GM18519 (cell line): Measurements from ENCODE around the gene ATP6V0A4.
A peak's percentile ranks its signal among the peaks of the same experiment; 100 is the strongest.
"Not testable (repeated sequence)": the region's sequence is repeated elsewhere in the genome, so short reads cannot be mapped to it uniquely, and the experiment has no call there.

Experiments used
- ATAC-seq: cut with Tn5 transposase; IDR thresholded peaks from one replicate; pipeline ENCODE4 v1.9.1; 2021; ENCODE audit warnings: mild to moderate bottlenecking, moderate library complexity; ENCODE audit not compliant: unreplicated experiment, low FRiP score

The ATP6V0A4 gene

GRCh38 chr7:138753150-138753518, 44.9 kb downstream of the ATP6V0A4 start:
- no peak for ATAC-seq

DNA sequence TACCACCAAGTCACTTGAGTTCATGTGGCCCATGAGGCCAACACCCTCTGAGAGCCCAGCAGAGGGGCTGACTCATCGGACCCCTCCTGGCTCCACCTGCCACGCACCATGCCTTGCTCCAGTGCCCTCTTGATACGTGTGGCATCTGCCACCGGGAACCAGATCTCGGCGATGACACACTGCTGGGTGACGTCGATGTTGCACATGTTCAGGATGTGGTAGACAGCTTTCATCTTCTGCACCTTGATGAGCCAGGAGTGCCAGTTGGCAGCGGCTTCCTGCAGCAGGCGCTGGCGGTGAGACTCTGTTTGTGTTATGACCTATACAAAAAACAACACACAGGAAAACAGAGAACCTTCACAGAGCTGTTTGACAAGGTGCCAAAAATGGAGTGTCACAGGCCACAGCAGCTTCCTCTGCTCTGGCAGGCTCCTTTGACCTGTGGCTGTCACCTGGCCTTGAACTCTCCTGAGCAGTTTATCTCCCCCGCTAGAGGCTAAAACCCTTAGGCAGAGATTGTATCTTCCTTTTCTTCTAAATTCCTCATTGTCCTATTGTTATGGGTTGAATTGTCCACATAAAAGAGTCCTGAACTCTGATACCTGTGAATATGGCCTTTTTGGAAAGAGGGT, 45.4 kb downstream of the ATP6V0A4 start:
- peak; percentile 54 for ATAC-seq

DNA sequence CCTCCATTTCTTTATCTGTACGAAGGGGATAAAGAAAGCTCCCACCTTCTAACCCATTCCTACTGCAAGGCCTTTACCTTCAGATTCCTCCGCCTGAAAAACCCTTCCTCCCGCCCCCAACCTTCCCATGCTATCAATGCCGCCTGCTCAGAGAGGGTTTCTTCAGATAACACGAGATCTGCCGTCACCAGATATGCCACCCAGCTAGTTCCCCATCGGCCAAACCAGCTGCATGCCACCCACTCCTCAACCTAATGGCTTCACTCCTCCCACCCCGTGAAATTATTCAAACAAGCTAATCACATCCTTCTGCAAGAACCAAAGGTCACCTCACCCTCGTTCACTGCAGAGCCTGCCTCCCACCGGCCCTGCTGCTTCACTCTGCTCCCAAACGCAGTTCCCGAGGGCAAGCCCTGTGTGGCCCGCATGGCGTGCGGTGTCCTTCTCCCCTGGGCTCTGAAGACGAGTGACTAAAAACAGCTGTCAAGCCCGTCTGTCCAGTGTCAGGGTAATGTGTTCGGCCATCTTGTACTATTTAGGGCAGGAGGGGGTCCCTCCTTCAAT, 47.0 kb downstream of the ATP6V0A4 start:
- ATAC-seq = no peak

GRCh38 chr7:138750473-138750872, 47.5 kb downstream of the ATP6V0A4 start:
- no peak for ATAC-seq

DNA sequence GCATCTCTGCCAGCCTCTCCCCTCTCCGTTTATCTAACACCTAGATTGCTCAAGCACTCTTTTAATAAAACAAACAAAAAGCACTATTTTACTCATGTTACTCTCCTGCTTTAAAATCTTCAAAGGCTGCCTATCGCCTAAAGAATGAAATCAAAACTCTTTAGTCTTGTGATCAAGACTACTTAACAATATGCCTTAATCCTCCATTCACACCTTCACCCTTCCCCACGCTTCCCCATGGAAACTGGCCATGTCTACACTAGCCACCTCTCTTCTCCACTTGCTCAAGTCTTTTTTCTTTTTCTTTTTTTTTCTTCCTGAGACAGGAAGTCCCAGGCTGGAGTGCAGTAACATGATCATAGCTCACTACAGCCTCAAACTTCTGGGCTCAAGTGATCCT, 48.0 kb downstream of the ATP6V0A4 start:
- ATAC-seq = no peak

- no peak for ATAC-seq
These were observed 49.3 kb downstream of the ATP6V0A4 start for GRCh38 chr7:138748666-138749065.

- no peak for ATAC-seq
These were observed 51.9 kb downstream of the ATP6V0A4 start for GRCh38 chr7:138746073-138746472.

DNA sequence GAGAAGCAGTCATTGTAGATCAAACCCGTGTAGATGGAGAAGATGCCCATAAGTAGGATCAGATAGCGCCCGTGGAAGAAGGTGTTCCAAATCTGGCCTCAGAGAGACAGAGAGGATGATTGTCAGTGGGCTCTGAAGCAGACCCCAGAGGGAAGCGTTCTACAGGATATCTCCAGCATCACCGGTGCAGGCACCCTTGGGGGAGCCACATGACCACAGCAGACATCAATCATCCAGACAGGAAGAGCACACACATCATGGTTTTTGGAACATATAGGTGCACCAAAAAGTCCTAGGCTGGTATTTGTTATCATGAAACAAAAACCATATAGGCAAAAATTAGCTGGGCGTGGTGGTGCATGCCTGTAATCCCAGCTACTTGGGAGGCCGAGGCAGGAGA, 52.8 kb downstream of the ATP6V0A4 start:
- no peak for ATAC-seq

DNA sequence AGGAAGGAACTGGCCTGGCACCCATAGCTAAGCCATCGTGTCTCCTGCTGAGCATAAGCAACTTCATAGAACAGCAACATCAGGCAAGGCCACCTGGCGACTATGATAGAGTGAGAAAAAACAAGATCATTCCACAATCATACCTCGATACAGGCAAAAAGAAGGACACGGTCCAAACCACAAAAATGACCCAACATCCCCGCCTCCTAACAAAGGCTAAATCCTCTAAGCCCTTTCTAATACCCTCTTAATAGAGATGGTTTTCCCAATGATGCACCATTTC, 56.6 kb downstream of the ATP6V0A4 start:
- ATAC-seq = no peak

GRCh38 chr7:138739859-138740258, 58.1 kb downstream of the ATP6V0A4 start:
- ATAC-seq = no peak

DNA sequence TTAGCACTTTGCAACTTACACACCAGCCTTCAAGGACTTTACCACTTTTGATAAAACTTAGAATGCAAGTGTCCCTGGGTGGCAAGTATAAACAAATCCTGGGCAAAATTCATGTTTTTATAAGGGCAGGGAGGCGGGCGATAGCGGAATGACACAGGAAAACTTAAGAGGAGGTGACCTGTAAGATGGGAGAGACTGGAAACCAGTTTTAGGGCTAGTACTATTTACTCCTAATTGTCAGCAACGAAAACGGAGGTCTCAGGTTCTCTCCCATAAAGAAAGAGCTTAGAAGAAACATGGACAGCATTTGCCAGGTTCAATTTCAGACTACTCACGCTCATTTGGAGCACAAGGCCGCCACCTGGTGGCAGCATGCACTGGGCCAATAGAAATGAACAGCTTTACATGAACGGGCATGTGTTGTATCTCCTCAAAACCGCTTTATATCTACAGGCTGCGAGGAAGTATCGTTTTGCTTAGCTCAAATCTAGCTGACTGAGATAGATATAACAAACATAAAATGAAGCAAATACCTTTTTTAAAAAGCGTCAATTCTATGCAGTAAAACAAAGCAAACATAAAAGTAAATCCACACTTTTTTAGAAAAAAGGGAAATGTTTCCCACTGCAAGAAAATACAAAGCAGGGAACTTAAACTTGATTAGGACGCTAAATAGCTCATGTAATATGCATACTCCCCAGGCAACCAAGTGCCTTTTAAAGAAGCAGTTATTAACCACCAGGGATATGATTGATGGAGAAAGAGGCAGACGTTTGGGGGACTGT, 59.3 kb downstream of the ATP6V0A4 start:
- peak; percentile 95 for ATAC-seq

- ATAC-seq = no peak
These were observed 59.9 kb downstream of the ATP6V0A4 start for GRCh38 chr7:138738114-138738513.

DNA sequence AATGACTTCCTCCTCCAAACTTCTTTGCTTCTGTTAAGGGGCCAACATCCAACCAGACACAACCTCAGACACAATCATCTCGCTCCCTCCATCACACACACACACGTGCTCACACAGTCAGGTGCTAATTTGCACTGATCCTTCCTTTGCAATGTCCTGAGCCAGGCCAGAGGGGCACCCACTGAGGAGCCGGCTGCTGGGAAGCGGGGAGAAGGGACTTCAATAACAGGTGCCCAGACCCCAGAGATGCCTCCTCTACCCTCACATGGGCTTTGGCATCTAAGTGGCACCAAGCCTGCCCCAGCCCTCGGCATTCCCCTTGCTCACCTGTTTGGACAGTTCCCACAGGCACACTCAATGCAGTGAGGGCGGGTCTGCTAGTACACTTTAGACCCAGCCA, 62.6 kb downstream of the ATP6V0A4 start:
- ATAC-seq = no peak

- ATAC-seq = not testable (repeated sequence)
These were observed 66.3 kb downstream of the ATP6V0A4 start for GRCh38 chr7:138731733-138732132.

DNA sequence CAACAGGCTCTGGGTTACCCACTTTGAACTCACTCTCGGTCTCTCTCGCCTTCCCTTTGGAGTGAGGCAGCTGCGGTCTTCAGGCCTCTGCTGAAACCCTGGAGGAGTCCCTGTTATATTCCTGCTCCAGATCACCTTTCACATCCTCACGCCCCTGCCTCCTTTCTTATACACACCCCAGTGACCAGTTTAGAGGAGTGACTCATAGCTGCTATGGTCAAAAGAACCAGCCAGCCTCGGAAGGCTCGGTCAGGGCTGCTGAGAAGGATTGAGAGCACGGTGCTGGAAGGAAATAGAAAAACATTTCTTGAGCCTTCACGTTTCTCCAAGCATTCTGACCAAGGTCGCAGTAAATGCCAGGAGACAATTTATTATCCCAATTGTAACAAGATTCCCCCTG, 68.6 kb downstream of the ATP6V0A4 start:
- ATAC-seq = no peak

GRCh38 chr7:138727336-138728099, 70.5 kb downstream of the ATP6V0A4 start:
- no peak for ATAC-seq

GRCh38 chr7:138726288-138726687, 71.7 kb downstream of the ATP6V0A4 start:
- no peak for ATAC-seq

- no peak for ATAC-seq
These were observed 77.7 kb downstream of the ATP6V0A4 start for GRCh38 chr7:138720286-138720685.

DNA sequence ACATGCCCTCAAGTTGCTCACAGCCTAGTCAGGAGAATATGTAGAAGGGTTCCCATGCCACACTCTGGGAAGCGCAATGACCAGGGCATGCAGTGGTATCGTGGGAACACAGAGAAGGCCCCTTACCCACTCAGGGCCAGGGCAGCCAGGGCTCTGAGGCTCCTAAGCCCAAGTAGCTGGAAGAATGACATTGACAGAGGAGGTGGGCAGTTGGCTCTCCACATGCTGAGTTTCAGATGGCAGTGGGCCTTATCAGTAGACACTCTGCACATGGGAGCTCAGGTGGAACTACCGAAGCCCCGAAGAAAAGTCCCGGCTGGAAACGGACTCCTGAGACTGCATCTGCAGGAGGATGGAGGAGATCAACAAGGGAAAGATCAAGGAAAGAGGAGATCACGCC, 81.1 kb downstream of the ATP6V0A4 start:
- no peak for ATAC-seq

DNA sequence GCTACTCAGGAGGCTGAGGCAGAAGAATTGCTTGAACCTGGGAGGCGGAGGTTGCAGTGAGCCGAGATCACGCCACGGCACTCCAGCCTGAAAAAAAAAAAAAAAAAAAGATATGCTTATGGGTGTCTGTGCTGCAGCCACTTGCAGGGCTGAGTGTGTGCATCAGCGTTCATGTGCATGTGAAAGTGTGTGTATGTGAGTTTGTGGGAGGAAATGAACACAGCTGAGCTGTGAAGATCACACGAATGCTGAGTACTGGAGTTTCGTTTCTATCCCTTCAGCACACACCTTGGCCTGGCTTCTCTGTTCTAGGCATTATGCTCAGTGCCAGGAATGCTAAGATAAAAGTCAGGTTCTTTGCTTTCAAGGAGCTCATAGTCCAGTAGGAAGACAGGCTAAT, 84.8 kb downstream of the ATP6V0A4 start:
- no peak for ATAC-seq

DNA sequence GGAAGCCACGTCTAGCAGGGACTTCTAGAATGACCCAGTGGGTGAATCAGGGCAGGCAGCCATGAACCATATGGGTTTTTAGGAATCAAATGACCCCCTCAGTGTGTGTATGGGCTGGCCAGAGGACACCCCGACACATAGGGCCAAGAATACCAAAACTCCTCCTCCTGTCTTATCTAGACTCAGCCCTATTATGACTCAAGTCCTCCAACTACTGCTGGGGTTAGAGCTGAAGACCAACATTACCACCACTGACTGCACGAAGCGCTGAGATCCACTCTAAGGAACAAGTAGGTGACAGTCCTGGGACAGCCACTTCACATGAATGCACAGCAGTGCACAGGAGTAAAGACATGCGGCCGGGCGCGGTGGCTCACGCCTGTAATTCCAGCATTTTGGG, 85.3 kb downstream of the ATP6V0A4 start:
- no peak for ATAC-seq
